ENCODE data around the gene WDR89.
"Not testable (repeated sequence)": the region's sequence is repeated elsewhere in the genome, so short reads cannot be mapped to it uniquely, and the experiment has no call there.

Gene WDR89, protein sequence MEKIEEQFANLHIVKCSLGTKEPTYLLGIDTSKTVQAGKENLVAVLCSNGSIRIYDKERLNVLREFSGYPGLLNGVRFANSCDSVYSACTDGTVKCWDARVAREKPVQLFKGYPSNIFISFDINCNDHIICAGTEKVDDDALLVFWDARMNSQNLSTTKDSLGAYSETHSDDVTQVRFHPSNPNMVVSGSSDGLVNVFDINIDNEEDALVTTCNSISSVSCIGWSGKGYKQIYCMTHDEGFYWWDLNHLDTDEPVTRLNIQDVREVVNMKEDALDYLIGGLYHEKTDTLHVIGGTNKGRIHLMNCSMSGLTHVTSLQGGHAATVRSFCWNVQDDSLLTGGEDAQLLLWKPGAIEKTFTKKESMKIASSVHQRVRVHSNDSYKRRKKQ

DNA sequence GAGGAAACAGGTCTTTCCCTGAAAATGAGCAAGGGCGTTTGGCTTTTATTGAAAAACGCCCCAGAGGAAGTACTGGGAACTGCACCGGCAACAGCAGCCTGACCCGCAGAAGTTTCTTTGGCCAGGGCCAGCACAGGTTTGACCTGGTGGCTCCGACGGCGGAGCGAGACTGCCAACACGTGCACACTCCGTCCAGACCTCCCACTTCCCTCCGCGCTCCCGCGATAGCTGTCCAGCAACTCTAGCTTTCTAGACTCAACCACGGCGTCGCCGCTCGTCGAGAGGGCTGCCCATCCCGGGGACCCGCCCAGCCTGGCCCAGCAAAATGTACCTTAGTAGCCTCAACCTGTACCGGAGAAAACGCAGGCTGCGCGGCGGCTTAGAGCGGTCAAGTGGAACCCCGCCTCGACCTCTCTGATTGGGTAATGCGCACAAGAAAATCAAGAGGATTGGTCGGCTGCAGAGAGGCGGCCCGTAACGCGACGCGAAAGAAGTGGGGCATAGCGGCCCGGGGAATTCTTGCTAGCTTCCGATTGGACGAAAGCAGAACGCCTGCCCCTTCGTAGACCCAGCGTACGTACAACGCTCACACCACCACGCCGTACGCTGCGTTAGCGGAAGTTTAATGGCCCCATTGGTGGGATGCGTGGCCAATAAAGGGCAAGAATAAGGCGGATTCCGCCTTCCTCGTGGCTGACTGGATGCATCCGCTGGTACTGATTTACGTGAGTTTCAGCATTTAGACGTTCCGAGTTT lies at the start of gene WDR89:
TSS of gene WDR89 (minus strand) at position 399 of the 756 bp plus-strand sequence. CDS start 41,929 bp downstream, outside the sequence.
- DNase-seq (ENCODE audit: low read depth in 2 of 2) = peak; percentile 70 to 87

DNA sequence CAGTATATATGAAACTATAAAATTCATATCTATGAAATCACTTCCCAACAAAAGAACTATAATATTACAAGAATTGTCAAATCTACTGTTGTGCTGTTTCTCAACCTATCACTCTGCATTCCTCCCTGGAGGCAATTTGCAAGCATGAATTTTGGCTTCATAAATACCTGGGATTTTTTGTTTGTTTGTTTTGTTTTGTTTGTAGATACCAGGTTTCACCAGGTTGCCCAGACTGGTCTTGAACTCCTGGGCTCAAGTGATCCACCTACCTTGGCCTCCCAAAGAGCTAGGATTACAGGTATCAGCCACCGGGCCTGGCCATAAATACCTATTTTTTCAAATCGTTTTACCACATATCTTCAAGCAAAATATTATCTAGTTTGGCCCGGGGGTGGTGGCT lies 47.5 kb upstream of the WDR89 start:
- no peak for DNase-seq (ENCODE audit: low read depth in 2 of 2)

DNA sequence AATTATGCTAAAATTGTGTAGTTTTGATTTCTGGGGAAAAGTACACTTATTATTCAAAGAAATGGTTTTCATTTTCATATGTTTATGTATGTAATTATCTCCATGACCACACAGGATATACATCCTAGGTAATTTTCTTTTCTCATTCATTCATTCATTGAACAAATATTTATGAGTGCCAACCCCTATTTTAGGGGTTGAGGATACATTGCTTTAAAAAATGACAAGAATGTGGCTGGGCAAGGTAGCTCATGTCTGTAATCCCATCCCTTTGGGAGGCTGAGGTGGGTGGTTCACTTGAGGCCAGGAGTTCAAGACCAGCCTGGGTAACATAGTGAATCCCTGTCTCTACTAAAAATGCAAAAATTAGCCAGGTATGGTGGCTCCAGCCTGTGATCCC lies 45.3 kb upstream of the WDR89 start:
- no peak for DNase-seq (ENCODE audit: low read depth in 2 of 2)

DNA sequence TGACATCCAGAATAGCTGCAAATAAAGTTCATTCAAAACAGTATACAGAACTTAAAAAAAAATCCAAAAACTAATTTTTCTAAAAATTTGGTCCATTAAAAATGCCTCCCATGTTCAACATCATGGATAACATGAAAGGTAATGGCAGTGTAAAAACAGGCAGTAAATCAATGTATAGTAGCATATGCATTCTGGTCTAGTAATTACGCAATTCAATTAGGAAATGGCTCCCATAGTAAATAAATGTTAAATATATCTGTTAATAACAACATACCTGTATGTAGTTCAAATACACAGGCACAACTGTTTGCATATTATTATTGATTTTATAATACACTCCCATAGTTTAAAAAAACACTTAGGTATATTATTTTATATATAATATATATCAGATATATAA lies 43.7 kb upstream of the WDR89 start:
- no peak for DNase-seq (ENCODE audit: low read depth in 2 of 2)

DNA sequence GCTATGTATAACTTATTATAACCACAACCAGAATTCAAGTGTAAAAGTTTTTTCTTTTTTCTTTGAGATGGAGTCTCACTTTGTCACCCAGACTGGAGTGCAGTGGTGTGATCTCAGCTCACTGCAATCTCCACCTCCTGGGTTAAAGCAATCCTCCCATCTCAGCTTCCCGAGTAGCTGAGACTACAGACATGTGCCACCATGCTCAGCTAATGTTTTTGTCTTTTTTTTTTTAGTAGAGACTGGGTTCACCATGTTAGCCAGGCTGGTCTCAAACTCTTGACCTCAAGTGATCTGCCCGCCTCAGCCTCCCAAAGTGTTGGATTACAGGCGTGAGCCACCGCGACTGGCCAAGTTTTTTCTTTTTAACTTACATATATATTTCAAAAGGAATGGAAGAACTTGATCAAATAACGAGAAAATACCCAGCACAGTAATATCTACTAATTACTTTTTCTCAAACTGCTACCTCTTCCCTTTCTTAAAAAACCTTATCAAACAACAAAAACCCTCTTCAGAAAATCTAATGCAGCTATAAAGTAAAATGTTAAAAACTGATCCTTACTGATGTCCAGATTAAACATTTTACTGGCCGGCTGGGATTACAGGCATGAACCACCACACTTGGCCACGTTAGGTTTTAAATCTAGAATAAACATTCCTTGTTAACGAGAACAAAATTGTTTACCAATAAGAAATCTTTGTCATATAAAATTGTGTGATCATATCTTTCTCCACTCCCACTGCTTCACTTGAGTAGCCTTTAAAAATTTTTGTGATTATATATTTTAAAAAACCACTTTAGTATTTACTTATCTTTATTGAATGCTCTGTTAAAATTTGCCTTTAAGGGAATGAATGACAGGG lies 41.3 kb upstream of the WDR89 start:
- DNase-seq (ENCODE audit: low read depth in 2 of 2) = no peak

DNA sequence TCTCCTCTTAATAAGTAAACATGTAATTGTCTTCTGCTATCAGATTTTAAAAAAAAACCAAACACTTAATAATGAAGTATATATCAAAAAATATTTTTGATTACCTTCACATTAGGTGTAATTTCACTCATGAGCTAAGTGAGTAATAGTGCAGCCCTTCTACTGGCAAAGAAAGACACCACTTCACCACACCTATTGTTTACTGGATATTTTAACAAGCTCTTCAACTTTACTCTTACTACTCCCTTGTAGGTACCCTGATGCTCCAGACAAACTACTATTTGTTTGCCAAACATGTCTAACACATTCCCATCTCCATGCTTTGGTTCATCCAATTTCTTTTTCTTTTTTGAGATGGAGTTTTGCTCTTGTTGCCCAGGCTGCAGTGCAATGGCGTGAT lies 36.9 kb upstream of the WDR89 start:
- no peak for DNase-seq (ENCODE audit: low read depth in 2 of 2)

DNA sequence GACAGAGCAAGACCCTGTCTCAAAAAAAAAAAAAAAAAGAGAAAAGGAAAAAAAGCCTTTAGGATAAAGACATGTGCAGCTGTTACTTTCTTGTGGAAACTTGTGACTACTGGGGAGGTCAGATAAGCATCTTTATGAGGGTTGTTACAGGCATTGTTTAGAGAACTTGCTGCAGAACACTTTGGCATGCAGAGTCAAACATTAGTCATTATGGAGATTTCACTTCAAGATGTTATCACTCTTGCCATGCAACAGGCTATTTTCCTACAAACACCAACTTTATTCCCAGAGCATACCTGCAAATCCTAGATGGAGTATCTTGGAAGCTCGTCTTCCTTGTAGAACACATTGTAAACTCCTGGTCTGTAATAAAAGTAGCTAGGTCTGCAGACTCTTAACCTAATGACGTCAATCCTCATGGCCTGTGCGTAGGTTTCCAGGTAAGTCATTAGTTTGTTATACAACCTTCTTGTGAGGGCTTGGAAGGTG lies 36.3 kb upstream of the WDR89 start:
- no peak for DNase-seq (ENCODE audit: low read depth in 2 of 2)

DNA sequence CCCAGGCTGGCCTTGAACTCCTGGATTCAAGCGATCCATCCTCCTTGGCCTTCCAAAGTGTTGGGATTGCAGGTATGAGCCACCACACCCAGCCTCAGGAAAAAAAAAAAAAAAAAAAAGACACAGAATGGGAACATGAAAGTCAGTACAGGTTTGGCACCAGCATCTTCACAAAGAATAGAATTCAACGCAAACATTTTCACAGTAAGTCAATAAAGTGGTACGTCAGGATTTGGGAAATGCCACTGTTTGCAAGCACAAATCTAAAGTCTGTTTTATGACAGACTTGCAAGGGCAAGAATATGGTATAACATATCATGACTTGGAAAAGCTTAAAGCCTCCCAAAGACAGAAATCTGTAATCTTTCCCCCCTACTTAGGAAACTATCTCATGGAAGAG lies 34.9 kb upstream of the WDR89 start:
- DNase-seq (ENCODE audit: low read depth in 2 of 2) = no peak

DNA sequence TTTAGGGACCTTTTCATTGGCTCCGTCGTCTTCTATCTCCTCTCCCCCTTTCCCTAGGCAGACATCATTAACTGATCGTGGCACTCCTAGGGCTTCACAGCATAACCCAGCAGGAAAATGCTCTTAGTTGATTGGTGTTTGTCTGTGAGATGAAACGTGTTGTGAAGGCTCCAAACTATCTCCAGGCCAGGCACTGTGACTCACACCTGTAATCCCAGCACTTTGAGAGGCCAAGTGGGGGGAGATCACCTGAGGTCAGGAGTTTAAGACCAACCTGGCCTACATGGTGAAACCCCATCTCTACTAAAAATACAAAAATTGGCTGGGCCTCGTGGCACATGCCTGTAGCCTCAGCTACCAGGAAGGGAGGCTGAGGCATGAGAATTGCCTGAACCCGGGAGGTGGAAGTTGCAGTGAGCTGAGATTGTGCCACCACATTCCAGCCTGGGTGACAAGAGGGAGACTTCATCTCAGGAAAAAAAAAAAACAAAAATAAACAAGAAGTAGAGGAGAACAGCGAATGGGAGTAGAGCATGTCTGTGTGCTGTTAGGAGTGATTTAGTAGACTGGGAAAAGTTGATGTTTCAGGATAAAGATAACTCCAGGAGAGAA lies 32.3 kb upstream of the WDR89 start:
- no peak for DNase-seq (ENCODE audit: low read depth in 2 of 2)

DNA sequence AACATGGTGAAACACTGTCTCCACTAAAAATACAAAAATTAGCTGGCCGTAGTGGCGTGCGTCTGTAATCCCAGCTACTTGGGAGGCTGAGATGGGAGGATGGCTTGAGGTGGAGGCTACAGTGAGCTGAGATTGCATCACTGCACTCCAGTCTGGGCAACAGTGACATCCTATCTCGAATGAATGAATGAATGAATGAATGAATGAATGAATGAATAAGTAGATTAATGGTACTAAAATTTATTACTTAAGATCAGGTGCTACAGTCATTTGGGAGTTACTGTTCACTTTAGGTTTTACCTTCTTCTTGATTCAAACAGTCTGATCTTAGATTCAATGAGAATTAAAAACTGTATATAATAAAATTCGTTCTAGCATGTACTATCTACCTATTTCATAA lies 31.6 kb upstream of the WDR89 start:
- no peak for DNase-seq (ENCODE audit: low read depth in 2 of 2)

DNA sequence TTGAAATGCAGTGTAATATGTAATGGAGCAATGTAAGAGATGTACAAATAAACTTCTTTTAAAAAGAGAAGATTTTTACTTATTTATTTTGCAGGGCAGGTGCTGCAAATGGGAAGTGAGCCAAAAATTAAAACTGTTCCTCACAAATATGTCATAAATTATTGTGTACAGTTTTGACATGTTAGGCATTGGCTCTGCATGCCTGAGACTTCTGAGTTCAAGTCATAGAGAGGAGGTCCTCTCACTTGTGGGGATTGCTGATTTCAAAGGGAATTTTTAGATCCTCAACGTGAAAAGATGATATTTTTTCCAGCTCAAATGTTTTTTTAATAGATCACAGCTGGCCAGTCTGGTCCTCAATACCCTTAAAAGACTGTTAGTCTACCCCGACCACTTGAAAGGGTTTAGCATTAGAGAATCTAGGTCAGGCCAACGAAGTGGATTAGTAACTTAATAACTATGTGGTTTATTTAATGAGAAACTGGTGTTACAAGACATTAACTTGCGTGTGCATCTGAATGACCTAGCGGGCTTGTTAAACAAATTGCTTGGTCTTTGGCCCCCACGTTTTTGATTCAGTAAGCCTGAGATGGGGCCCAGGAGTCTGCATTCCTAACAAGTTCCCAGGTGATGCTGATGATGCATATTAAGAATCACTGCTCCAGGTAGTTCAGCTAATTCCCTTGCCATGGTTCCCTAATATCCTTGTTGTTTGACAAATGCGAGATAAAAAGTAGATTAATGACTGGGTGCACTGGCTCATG lies 30.9 kb upstream of the WDR89 start:
- DNase-seq (ENCODE audit: low read depth in 2 of 2) = no peak

DNA sequence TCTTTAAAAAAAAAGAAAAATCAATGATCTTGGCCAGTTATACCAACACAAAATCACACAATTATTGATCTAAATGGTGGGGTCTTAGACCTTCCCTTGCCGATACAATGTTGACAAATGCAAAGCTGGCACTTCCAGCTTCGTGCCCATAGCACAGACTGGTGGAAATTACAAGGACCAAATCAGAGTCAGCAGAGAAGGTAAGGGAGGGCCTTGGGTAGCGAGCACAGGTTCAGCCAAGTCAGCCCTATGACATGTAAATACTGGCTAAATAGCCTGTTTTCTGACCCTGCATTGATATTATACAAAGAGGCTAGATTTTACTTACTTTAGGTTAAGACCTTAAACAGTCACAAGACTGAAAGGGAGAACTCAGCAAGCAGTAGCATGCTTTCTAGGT lies 30.3 kb upstream of the WDR89 start:
- no peak for DNase-seq (ENCODE audit: low read depth in 2 of 2)

DNA sequence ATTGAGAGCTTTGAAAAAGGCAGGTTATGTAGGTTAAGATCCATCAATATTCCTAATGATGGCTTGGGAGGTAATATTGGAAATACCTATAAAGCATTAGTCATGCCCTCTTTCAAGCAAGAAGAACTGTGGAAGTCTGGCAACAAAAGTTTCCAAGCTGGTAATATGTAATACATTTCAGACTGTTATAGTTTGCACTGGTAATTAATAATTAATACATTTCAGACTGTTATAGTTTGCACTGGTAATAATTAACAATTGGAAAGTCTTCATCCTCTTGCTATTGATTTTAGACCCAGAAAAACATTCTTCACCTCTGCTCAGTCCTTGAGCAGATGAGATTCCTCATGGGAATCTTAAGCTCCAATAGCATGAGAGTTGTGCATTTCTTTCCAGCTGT lies 29.0 kb upstream of the WDR89 start:
- no peak for DNase-seq (ENCODE audit: low read depth in 2 of 2)

DNA sequence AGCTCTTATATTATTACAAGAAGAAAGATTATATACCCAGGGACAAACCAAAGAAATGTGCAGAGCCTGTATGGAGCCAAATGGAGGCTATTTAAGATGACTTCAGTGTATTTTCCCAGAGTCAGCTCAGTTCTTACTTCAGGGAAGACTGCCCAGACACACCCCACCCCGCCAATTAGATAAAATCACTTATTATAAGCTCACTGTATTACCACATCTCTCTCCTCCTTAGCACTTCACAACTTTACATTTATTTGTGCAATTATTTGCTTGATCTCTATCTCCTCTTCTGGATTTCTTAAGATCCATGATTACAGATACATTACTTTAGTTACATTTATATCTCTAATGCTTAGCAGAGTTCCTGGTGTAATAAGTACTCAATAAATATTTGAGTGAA lies 24.7 kb upstream of the WDR89 start:
- no peak for DNase-seq (ENCODE audit: low read depth in 2 of 2)

DNA sequence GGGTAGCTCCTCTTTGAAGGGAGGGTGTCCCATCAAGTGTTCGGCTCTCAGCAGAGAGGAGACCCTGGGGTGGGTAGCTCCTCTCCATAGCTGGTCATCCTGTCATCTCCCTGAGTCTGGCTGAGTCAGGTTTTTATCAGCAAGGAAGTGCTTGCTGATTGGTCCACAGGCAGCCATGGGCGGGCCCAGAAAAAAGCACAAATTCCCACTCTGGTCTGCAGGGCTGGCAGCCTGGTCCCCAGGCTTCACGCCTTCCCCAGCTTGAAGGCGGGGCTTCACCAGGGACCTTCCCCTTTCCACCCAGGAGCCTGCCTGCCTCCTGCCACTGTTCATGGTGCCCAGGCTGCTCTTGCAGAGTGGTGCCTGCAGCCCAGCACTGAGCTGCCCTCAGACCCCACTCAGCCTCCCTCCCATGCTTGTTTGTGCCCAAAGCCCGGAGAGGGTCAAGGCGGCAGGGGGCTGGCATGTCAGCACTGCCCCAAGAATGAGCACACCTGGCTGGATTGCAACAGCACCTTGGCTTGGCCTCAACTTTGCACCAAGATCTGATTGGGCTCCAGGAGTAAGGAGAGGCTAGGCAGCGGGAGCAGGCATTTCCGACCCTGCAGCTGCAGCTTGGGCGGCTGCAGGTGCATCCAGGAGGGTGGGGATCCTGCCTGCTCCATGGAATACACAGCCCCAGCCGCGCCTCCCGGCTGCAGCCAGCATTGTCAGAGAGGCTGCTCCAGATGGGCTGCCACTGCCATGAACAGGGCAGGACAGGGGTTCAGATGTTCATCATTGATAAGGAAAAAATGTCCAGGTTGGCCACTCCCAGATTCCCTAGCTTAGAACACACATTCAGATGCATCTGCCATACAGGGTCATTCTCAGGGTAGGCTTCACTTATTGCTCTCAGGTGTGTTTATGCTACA lies 22.0 kb upstream of the WDR89 start:
- DNase-seq (ENCODE audit: low read depth in 2 of 2) = no peak

DNA sequence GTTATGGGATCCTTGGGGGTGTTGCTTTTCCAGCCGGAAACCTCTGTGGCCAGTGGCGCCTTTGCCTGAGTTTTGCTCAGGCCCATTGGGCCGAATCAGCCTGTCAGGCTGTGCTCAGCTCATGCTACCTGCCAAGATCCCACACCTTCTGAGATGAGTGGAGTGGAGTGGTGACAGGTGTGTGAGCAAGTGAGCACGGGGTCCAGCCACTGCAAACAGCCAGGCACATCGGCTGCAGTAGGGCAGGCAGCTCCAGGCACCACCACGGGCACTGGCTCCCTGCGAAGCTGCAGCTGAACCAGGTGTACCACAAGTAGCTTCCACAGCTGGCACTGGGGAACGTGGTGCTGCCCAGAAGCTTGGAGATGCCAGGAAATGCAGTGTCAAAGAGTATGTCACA lies 21.1 kb upstream of the WDR89 start:
- no peak for DNase-seq (ENCODE audit: low read depth in 2 of 2)

DNA sequence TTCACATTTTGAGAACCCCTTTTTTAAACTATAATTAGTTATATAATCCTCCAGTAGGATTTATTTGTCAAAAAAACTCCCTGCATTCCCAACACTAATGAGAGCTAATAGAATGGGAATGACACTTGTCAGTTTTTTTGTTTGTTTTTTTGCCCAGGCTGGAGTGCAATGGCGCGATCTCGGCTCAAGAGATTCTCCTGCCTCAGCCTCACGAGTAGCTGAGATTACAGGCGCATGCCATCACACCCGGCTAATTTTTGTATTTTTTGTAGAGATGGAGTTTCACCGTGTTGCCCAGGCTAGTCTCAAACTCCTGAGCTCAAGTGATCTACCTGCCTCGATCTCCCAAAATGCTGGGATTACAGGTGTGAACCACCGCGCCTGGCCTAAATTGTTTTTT lies 20.2 kb upstream of the WDR89 start:
- not testable (repeated sequence) for DNase-seq (ENCODE audit: low read depth in 2 of 2)

DNA sequence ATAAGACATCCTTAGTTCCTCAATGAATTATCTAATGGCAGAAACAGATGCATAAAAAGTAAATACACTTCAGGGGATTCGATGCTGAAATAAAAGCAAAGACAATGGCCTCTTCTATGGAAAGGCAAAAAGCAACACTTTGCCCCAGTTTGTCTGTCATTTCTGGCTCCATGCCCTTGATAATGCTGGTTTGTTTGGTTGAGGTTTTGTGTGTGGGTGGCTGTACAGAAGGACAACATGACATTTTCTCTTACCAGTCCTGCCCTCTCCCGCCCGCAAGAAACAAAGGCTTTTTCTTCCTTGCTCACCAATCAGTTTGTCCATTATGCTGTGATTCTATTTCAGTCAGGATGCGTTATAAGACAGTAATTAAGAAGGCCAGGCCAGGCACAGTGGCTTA lies 18.1 kb upstream of the WDR89 start:
- DNase-seq (ENCODE audit: low read depth in 2 of 2) = no peak

DNA sequence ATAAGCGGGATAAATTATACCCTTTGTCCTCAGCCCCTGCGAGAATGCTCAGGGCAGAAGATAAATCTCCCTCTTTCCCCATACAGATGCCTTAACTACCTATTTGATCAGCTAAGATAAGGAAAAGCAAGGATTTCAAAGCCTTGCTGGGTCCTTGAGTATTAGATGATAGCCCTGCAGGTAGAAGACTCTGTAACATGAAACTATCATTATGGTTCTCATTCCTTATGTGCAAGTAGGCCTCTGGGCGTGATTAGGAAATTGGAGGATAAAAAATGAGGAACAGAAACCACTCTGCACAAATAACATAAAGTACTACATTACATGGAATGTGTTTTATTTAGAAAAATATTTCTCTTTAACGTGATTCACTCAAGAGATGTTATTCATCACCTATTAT lies 14.5 kb upstream of the WDR89 start:
- no peak for DNase-seq (ENCODE audit: low read depth in 2 of 2)

DNA sequence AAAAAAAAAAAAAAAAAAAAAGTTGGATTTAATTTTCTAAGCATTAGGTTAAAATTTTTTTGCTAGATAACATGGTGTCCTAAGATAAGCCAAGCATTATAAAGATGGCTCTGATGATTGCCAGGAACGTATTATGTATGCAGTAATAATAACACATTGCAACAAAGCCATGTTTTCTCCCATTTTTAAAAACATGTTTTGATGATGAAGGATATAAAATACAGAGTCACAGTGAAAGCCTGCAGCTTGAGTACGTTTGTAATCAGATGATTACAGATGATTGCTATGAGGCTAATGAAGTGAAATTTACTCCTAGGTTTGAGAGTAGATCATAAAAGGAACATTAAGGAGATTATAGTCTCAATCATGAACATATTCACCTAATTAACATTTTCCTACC lies 13.3 kb upstream of the WDR89 start:
- no peak for DNase-seq (ENCODE audit: low read depth in 2 of 2)
